IPS DF 4.7 (cell line): ENCODE data around the gene NPIPA1.
"Not testable (repeated sequence)": the region's sequence is repeated elsewhere in the genome, so short reads cannot be mapped to it uniquely, and the experiment has no call there.

ENCODE experiments used
- DNase-seq: peaks from one replicate; pipeline ENCODE4 v3.0.0-alpha.2; 2013; ENCODE audit warnings: low spot score; ENCODE audit errors: extremely low read depth

The NPIPA1 gene

DNA sequence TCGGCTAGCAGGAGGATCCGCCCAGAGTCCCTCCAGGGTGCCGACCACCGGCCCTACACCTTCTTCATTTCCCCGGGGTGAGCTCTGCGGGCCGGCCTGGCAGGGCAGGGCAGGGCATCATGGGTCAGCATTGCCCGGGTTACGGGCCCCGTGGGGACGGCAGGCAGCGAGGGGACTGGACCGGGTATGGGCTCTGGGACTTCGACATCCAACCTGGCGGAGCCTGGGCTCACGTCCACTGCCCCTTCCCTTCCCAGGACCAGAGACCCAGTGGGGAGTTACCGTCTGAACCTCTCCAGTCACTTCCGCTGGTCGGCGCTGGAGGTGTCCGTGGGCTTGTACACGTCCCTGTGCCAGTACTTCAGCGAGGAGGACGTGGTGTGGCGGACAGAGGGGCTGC lies 7.0 kb upstream of the NPIPA1 start:
- not testable (repeated sequence) for DNase-seq

DNA sequence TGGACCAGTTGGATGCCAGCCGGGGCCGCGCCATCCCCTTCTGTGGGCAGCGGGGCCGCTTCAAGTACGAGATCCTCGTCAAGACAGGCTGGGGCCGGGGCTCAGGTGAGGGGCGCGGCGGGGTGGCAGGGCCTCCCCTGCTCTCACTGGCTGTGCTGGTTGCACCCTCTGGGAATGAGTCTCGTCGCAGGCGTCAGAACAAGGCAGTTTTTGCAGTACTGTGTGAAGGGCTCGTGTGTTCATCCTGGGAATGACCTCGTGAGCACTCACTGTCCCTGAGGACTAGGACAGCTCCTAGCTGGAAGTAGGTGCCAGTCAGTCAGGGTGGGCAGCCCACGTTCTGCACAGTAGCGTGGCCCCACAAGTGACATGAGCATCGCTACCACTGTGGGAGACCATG lies 6.3 kb upstream of the NPIPA1 start:
- not testable (repeated sequence) for DNase-seq

DNA sequence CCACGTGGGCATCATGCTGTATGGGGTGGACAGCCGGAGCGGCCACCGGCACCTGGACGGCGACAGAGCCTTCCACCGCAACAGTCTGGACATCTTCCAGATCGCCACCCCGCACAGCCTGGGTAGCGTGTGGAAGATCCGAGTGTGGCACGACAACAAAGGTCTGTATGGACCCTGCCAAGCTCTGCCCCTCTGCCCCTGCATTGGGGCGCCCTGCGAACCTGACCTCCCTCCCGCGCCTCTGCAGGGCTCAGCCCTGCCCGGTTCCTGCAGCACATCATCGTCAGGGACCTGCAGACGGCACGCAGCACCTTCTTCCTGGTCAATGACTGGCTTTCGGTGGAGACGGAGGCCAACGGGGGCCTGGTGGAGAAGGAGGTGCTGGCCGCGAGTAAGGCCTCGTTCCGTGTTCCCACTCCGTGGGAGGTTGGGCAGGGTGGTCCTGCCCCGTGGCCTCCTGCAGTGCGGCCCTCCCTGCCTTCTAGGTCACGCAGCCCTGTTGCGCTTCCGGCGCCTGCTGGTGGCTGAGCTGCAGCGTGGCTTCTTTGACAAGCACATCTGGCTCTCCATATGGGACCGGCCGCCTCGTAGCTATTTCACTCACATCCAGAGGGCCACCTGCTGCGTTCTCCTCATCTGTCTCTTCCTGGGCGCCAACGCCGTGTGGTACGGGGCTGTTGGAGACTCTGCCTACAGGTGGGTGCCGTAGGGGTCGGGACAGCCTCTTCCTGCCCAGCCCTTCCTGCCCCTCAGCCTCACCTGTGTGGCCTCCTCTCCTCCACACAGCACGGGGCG lies 4.5 kb upstream of the NPIPA1 start:
- DNase-seq = not testable (repeated sequence)

DNA sequence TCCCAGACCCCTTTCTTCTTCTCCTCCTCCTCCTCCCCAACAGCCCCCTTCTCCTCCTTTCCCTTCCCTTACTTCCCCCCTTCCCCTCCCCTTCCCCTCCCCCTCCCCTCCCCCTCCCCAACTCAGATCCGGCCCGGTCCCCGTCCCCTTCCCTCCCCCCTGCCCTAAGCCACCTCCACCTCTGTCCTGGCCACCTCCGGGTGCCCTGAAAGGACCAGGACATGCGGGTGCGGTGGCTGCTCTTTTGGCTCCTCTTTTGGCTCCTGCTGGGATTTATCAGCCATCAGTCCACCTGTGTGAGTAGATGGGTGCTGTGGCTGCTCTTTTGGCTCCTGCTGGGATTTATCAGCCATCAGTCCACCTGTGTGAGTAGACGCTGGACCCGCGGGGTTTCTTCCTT lies 751 bp downstream of the NPIPA1 start:
- DNase-seq = not testable (repeated sequence)

DNA sequence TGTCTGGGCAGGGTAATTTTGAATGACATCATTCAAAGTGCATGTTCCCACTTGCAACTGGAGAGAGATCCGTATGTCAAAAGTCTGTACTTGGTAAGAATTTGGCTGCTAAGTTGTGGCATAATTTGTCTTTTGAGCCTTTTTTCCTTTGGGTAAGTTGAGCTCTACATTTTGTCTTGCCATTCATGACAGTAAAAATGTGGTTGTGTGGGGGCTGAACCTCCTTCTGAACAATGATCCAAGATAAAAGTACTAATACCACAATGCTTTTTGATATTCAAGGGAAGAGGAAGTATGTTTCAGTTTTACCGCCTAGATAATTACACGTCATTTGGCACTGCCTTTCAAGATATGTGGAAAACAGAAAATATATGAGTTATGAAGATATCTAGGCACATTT lies 5.4 kb downstream of the NPIPA1 start:
- DNase-seq = not testable (repeated sequence)

DNA sequence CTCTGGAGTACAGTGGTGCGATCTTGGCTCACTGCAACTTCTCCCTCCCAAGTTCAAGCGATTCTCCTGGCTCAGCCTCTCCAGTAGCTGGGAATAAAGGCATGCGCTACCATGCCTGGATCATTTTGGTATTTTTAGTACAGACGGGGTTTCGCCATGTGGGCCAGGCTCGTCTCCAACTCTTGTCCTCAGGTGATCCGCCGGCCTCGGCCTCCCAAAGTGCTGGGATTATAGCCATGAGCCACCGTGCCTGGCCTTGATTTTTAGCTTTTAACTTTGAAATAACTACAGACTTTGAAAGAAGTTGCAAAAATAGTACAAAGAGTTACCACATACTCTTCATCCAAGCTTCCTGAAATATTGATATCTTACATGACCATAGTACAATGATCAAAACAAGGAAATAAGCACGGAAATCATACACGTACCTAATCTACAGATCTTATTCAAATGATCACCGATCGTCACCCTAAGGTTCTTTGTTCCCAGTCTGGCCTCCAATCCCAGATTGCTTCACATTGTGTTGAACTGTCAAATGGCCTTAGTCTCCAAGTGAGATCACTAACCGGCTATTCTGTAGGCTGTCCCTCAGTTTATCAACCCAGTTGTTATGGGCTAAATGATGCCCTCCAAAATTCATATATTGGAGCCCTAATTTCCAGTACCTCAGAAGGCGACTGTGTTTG lies 18.4 kb downstream of the NPIPA1 start:
- DNase-seq = no peak

DNA sequence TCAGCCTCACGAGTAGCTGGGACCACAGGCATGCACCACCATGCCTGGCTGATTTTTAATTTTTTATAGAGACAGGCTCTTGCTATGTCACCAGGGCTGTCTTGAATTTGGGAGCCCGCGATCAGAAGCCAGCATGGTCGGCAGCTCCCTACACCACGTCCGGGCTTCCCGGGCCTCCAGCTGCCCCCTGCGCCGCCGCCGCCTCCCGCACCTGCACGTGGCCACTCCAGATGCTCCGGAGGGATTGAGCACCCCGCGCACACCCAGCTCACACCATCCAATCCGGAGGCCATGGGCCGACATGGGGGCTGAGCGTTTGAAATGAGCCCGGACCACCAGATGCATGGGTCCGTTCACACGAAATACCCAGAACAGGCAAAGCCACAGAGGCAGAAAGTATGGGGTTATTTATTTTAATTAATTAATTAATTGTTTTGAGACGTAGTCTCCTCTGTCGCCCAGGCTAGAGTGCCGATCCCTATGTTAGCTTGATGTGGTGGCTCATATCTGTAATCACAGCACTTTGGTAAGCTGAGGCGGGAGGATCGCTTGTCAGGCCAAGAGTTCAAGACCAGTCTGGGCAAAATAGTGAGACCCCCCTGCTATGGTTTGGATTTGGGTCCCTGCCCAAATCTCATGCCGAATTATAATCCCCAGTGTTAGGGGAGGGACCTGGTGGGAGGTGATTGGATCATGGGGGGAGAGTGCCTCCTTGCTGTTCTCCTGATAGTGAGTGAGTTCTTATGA lies 20.5 kb downstream of the NPIPA1 start:
- DNase-seq = no peak

DNA sequence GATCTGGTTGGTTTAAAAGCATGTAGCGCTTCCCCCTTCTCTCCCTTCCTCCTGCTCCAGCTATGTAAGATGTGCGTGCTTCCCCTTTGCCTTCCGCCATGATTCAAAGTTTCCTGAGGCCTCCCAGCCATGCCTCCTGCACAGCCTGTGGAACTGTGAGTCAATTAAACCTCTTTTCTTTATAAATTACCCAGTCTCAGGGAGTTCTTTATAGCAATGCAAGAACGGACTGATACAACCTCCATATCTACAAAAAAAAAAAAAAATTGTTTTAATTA lies 21.0 kb downstream of the NPIPA1 start:
- DNase-seq = no peak

DNA sequence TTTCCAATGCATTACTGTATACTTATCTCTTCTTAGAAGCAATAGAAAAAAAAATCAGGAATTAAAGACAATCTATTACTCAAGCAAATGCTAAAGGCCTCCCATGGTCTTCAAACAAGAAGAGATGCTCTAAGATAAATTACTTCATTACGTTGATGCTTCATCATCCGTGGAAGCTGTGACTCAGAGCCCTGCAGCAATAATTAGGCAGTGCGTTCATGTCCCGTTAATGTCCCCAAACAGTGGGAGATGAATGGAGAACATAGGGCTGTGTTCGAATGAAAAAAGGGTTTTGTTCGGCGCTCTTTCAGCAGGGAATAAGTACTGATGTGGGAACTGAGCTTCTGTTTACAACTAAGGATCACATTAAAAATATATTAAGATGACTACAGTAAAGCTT lies 21.7 kb downstream of the NPIPA1 start:
- DNase-seq = no peak

DNA sequence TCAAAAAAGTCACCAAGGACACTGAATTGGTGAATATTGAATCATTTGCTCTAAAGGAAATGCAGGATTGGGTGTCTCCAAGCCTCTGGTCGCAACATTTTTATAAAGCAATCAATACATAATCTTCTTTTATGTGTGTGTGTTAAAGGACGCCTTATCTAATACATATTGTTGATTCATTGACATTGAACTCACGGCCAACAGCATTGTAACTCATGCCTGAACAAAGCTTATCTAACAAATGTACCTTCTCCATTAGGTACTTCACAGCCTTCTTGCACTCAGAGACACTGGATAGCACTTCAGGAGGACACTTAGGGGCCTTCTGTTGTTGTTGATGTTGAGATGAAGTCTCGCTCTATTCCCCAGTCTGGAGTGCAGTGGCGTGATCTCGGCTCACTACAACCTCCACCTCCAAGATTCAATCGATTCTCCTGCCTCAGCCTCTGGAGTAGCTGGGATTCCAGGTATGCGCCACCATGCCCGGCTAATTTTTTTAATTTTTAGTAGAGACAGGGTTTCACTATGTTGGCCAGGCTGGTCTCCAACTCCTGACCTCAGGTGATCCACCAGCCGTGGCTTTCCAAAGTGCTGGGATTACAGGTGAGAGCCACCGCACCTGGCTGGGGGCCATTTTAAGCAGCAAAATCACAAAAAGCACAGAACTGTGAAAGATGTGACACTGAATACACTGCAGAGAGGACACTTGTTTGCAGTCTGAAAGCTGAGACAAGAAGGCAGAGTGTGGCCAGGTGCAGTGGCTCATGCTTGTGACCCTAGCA lies 24.4 kb downstream of the NPIPA1 start:
- no peak for DNase-seq

DNA sequence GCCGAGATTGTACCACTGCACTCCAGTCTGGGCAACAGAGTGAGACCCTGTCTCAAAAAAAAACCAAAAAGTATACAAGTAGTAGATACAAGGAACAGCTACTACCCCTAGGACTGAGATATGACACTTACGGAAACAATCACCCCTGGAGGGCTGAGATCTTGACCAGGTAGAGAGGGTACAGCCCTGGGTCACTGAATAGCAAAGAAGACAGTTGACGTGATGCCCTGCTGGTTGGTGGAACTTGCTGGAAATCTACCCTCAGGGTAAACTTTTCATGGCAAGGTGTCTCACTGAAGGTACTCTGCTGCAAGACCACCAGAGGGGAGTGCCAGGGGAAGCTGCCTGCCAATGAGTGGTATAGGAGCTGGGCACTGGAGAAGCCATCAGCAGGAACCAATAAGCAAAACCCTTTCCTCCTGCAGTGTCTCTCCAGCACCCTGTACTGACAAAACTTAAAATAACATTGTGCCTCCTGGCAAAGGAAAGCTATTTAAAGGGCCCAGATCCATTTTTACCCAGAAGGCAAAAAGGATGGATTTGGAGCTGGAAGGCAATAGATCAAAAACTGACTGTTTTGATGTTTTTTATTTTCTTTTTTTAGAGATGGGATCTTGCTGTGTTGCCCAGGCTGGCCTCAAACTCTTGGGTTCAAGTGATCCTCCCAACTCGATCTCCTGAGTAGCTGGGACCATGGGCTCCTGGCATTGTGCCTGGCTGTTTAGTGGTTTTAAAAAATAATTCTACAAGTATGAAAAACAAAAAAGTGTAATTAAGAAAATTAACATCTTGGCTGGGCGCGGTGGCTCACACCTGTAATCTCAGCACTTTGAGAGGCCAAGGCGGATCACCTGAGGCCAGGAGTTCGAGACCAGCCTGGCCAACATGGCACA lies 26.3 kb downstream of the NPIPA1 start:
- DNase-seq = no peak

DNA sequence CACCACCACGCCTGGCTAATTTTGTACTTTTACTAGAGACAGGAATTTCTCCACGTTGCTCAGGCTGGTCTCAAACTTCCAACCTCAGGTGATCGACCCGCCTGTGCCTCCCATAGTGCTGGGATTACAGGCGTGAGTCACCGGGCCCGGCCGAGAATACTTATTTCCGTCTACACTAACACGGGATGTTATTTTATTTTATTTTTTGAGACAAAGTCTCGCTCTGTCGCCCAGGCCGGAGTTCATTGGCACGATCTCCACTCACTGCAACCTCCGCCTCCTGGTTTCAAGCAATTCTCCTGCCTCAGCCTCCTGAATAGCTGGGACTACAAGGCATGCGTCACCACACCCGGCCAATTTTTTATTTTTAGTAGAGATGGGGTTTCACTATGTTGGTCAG lies 28.1 kb downstream of the NPIPA1 start:
- DNase-seq = no peak

DNA sequence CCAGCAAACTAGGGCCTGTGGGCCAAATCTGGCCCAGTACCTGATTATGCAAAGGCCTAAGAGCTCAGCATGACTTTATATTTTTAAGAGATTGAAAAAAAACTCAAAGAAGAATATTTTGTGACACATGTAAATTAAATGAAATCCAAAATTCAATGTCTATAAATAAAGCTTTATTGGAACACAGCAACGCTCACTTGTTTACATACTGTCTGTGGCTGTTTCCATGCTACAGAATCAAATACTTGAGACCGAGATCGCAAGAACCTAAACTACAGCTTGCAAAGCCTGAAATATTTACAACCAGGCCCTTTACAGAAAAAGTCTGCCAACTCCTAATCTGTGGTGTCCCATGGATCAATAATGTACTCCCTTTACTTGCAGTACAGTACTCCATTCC lies 32.6 kb downstream of the NPIPA1 start:
- DNase-seq = not testable (repeated sequence)

DNA sequence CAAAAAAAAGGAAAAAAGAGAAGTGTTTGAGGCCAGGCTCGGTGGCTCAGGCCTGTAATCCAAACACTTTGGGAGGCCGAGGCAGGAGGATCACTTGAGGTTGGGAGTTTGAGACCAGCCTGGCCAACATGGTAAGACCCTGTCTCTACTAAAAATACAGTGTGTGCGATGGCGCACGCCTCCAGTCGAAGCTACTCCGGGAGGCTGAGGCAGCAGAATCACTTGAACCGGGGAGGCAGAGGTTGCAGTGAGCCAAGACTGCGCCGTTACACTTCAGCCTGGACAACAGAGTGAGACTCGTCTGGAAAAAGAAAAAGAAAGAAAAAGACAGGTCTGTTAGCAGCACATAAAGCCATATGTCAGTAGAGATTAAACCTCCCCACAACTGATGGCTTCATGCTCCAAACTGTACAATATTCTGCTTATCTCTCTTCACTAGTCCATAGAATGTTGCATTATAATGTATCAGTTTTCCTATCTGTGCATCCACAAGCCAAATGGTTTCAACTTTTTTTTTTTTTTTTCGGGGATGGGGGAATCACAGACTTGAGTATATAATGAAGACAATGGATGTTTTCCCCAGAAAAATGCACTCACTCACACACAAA lies 34.5 kb downstream of the NPIPA1 start:
- not testable (repeated sequence) for DNase-seq

DNA sequence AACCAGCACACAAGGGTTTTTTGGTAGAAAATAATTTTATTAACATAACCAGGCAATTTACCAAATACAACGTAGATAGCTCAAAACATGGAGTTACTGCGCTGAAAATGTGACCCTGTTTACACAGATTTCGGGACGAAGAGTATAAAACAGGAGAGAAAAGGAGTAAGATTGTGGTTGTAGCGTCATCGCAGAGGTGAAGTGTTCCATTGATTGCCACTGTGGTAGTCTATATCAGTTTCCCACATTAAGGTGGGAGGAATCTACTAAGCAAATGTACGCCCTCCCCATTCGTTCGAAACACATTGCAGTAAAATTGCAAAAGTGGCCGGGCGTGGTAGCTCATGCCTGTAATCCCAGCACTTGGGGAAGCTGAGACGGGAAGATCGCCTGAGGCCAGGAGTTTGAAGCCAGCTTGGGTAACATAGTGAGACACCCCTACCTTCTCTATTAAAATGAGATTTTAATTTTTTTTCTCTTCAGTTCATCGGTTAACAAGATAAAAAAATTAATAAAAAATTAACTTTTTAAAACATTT lies 36.6 kb downstream of the NPIPA1 start:
- DNase-seq = not testable (repeated sequence)

DNA sequence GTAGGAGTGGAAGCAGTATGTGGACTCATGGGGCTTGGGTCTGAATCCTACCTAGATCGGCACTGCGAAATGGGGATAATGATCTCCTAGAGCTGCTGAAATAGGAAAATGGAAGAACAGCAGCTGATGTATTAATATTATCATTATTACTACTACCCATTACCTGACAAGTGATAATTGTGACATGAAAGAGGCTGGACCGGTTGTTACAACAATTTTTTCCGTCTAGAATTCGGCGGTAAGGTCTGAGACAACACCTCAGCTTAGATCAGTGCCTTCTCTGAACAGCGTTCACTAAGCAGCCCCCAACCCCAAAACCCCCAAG lies 37.0 kb downstream of the NPIPA1 start:
- DNase-seq = not testable (repeated sequence)

DNA sequence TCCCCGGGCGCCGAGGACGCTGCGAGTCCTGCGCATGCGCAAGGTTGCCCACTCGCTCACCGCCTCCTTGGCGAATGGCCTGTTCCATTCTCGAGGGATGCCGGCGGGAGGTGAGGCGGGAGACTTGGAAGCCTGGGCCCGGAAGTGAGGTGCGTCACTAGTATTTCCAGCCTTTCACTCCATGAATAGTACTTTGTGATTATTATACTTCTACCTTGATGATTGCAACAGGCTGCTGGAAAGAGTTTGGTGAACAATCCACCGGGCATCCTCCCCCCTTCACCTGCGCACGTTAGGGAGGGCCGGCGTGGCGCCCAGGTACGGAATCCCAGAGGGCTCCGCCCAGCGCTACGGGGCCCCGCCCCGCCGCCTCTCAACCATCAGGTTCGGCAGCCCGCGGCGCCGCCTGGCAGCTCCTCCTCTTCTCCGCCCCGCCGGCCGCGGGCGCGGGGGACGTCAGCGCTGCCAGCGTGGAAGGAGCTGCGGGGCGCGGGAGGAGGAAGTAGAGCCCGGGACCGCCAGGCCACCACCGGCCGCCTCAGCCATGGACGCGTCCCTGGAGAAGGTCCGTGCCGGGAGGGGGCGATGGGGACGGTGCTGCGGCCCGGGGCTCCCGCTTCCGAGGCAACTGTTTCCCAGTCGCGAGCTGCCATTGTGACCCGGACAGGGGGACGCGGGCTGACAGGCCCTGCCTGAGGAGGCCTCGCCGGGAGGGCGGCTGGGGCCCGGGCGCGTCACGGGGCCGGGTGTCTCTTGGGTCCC lies 37.6 kb downstream of the NPIPA1 start, which contains the start of gene PDXDC1:
Gene PDXDC1, plus strand, starts transcription at position 371 of the 762 bp plus-strand sequence. Its CDS starts 174 bp downstream, at position 545.
- peak; percentile 62 for DNase-seq

DNA sequence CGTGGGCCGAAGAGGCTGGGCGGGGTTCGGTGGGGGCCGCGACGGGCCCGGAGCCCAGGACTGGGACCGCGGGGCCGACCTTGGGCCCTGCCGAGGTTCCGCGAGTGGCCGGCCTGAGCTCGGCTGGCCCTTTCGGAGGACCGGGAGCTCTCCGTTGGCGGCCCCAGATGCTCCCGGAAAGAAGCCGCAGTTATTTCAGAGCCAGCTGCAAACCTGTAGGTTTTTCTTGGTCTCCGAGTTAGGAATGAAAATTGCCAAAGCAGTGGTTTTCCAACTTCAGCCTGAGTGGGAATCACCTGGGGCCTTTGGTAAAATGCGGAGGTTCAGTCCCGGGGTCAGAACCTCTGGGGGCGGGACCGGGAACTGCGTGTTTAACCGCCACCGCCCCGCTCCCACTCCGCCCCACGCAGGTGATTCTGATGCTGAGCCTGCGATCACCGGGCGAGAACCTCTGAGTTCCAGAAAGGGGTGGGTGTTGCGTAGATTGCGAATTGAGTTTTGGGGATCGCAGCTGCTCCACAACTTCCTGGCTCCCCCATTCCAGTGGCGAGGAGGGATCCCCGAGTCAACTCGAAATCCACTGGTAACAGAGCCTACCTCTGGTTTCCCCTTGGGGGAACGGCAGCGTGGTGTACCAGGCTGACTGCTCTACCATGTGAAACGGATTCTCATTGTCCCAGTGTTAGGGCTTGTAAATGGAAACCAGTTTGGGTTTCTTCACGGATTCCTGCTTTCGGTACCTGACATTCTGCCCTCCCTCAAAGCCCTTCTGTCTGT lies 38.4 kb downstream of the NPIPA1 start:
- DNase-seq = not testable (repeated sequence)
